Common myeloid progenitor, CD34-positive (primary cell): ENCODE results near the gene SPOP.
"Not testable (repeated sequence)": the region's sequence is repeated elsewhere in the genome, so short reads cannot be mapped to it uniquely, and the experiment has no call there.

Experiments
- CTCF ChIA-PET: fragments of 350-600 bp; sonication (Branson Sonifier 250); formaldehyde crosslinking; loops from one replicate; lab custom pipeline; 2021; ENCODE audit warnings: antibody characterized with exemption; lab: Charles Lee
- POLR2A ChIA-PET: fragments of 350-600 bp; sonication (Branson Sonifier 250); formaldehyde crosslinking; loops from one replicate; lab custom pipeline; 2021; ENCODE audit warnings: antibody characterized with exemption; lab: Charles Lee
- DNase-seq, 3 donors: peaks; one replicate each; pipeline versions ENCODE4 v3.0.0 to v3.0.0-alpha.2; 2013
- H3K27ac ChIP-seq, 2 experiments: 1 replicate in 1 of 2; 2 replicates in 1 of 2; pipeline ENCODE4 v1.7.0; 2013; ENCODE audit warnings: inconsistent platforms in 2 of 2, low read length in 2 of 2, mild to moderate bottlenecking in 2 of 2, low read depth in 1 of 2, moderate library complexity in 1 of 2; ENCODE audit not compliant: severe bottlenecking in 2 of 2, insufficient read depth in 1 of 2, poor library complexity in 1 of 2
- H3K27me3 ChIP-seq, 5 experiments: replicated peaks in 2 of 5; 1 replicate in 3 of 5; 2 replicates in 2 of 5; pipeline versions ENCODE4 v1.6.1 to v1.7.0; 2013; ENCODE audit warnings: low read length in 4 of 5, mild to moderate bottlenecking in 2 of 5, moderate library complexity in 2 of 5, inconsistent platforms in 1 of 5; ENCODE audit not compliant: insufficient read depth in 5 of 5, control insufficient read depth in 4 of 5
- H3K36me3 ChIP-seq, 4 experiments: 1 replicate in 2 of 4; 2 replicates in 2 of 4; pipeline versions ENCODE4 v1.6.1 to v1.7.0; 2013; ENCODE audit warnings: low read length in 3 of 4, control low read depth in 1 of 4, mild to moderate bottlenecking in 1 of 4; ENCODE audit not compliant: control insufficient read depth in 4 of 4, insufficient read depth in 4 of 4
- H3K4me1 ChIP-seq, 4 experiments: 1 replicate in 3 of 4; 2 replicates in 1 of 4; pipeline versions ENCODE4 v1.6.1 to v1.7.1; 2013; ENCODE audit warnings: low read length in 3 of 4, mild to moderate bottlenecking in 3 of 4, control low read depth in 1 of 4, inconsistent platforms in 1 of 4, moderate library complexity in 1 of 4; ENCODE audit not compliant: control insufficient read depth in 4 of 4, insufficient read depth in 4 of 4; ENCODE audit errors: control extremely low read depth in 1 of 4
- H3K4me3 ChIP-seq, 7 experiments: 1 replicate in 4 of 7; 2 replicates in 3 of 7; pipeline versions ENCODE4 v1.5.1 to v1.7.0; 2013; ENCODE audit warnings: mild to moderate bottlenecking in 7 of 7, low read length in 6 of 7, moderate library complexity in 6 of 7, inconsistent platforms in 2 of 7, low read depth in 2 of 7, control low read depth in 1 of 7; ENCODE audit not compliant: insufficient read depth in 4 of 7, control insufficient read depth in 1 of 7; ENCODE audit errors: extremely low read depth in 1 of 7
- H3K9me3 ChIP-seq, 5 experiments: 1 replicate in 4 of 5; 2 replicates in 1 of 5; pipeline versions ENCODE4 v1.6.1 to v1.7.1; 2013; ENCODE audit warnings: low read length in 4 of 5, mild to moderate bottlenecking in 2 of 5, inconsistent platforms in 1 of 5, low read depth in 1 of 5, moderate library complexity in 1 of 5; ENCODE audit not compliant: control insufficient read depth in 4 of 5, insufficient read depth in 2 of 5; ENCODE audit errors: control extremely low read depth in 1 of 5
- WGBS: methylation state at CpG from one replicate; pipeline ENCODE4 v1.1.5; 2013; ENCODE audit not compliant: insufficient coverage; 5-methylcytosine and 5-hydroxymethylcytosine counted together

Gene SPOP

GRCh38 chr17:49677134-49677932 is 564 bp downstream of the SPOP start:
- no peaks in the 10 kb centered on the region for H3K9me3 ChIP-seq
- peak overlapping the region; percentile 43 to 89 (median 70) for H3K4me3 ChIP-seq
- no peaks in the 10 kb centered on the region for H3K27me3 ChIP-seq
- H3K27ac ChIP-seq: peak overlapping the region; percentile 98
- H3K4me1 ChIP-seq: peaks cover 22 to 42% (median 26%) of the 10 kb centered on the region in 4 experiments
- WGBS: 1% methylated on average over 24 of the region's 34 CpGs
- CTCF ChIA-PET: interaction anchor here (0.5 to 1.5 kb wide), 2 partner anchors 30 to 44 kb away, joined by 3 to 7 read pairs; no protein-coding TSS in a partner anchor
- peaks cover 0 to 8% (median 3%) of the 10 kb centered on the region in 4 experiments for H3K36me3 ChIP-seq
- POLR2A ChIA-PET: no interaction called here
- peak; percentile 92 to 95 (median 93) for DNase-seq

GRCh38 chr17:49676276-49676868 is 1.5 kb downstream of the SPOP start:
- POLR2A ChIA-PET: no interaction called here
- no peaks in the 10 kb centered on the region for H3K27me3 ChIP-seq
- peak overlapping the region; percentile 98 for H3K27ac ChIP-seq
- DNase-seq: peak; percentile 94 to 97 (median 97)
- peaks cover 0 to 8% (median 3%) of the 10 kb centered on the region in 4 experiments for H3K36me3 ChIP-seq
- peaks cover 22 to 38% (median 24%) of the 10 kb centered on the region in 4 experiments for H3K4me1 ChIP-seq
- peak overlapping the region in 6 of 7 experiments; percentile 68 to 89 (median 73) for H3K4me3 ChIP-seq
- CTCF ChIA-PET: interaction anchor here (0.7 to 1.5 kb wide), 3 partner anchors 19 to 79 kb away, joined by 3 to 7 read pairs (median 3); no protein-coding TSS in a partner anchor
- H3K9me3 ChIP-seq: no peaks in the 10 kb centered on the region
- WGBS: 27% methylated on average over 1 of the region's 5 CpGs

GRCh38 chr17:49674507-49674906 is 3.4 kb downstream of the SPOP start:
- ChIA-PET CTCF (interaction anchor here (0.6 to 1.1 kb wide), 2 partner anchors 22 to 34 kb away, joined by 3 read pairs; no protein-coding TSS in a partner anchor), POLR2A (no interaction called here)
- H3K9me3 ChIP-seq: no peaks in the 10 kb centered on the region
- H3K4me3 ChIP-seq: no peak overlapping the region
- H3K36me3 ChIP-seq: peaks cover 0 to 8% (median 3%) of the 10 kb centered on the region in 4 experiments
- peaks cover 20 to 41% (median 25%) of the 10 kb centered on the region in 4 experiments for H3K4me1 ChIP-seq
- no peaks in the 10 kb centered on the region for H3K27me3 ChIP-seq
- peak overlapping the region; percentile 41 to 98 for H3K27ac ChIP-seq
- no peak for DNase-seq

- H3K27me3 ChIP-seq, H3K36me3 ChIP-seq, H3K9me3 ChIP-seq, POLR2A ChIA-PET, H3K4me3 ChIP-seq, DNase-seq, CTCF ChIA-PET: not testable (repeated sequence)
- WGBS: 100% methylated on average over 2 of the region's 6 CpGs
- Histone ChIP-seq H3K27ac (peak overlapping the region in 1 of 2 experiments; percentile 98), H3K4me1 (peaks cover 20 to 41% (median 25%) of the 10 kb centered on the region in 4 experiments)
Observed at GRCh38 chr17:49673679-49674078, 4.2 kb downstream of the SPOP start.

GRCh38 chr17:49670641-49671040 is 7.3 kb downstream of the SPOP start:
- Histone ChIP-seq H3K4me1 (peaks cover 6 to 21% (median 8%) of the 10 kb centered on the region in 4 experiments), H3K9me3 (no peaks in the 10 kb centered on the region), H3K27ac (no peak overlapping the region), H3K36me3 (peaks cover 0 to 11% (median 6%) of the 10 kb centered on the region in 4 experiments), H3K4me3 (no peak overlapping the region), H3K27me3 (no peaks in the 10 kb centered on the region)
- no CpG with 5 or more reads among the region's 4 CpGs for WGBS
- DNase-seq: no peak
- POLR2A ChIA-PET: no interaction called here
- CTCF ChIA-PET: interaction anchor here (0.8 to 1.7 kb wide), 3 partner anchors 11 to 72 kb away, joined by 3 read pairs; no protein-coding TSS in a partner anchor

- CTCF ChIA-PET: interaction anchor here (1.7 kb wide), 1 partner anchor 12 kb away, joined by 3 read pairs; no protein-coding TSS in a partner anchor
- H3K4me1 ChIP-seq: peaks cover under 1 to 15% (median 3%) of the 10 kb centered on the region in 4 experiments
- POLR2A ChIA-PET: no interaction called here
- H3K27ac ChIP-seq: peak overlapping the region in 1 of 2 experiments; percentile 12
- no peak for DNase-seq
- no CpG with 5 or more reads among the region's 1 CpG for WGBS
- no peaks in the 10 kb centered on the region for H3K27me3 ChIP-seq
- no peaks in the 10 kb centered on the region for H3K9me3 ChIP-seq
- H3K4me3 ChIP-seq: no peak overlapping the region
- peaks cover 0 to 12% (median 4%) of the 10 kb centered on the region in 4 experiments for H3K36me3 ChIP-seq
Observed at GRCh38 chr17:49670002-49670401, 7.9 kb downstream of the SPOP start.
